ENCODE data around the gene FLCN.

The FLCN gene

DNA sequence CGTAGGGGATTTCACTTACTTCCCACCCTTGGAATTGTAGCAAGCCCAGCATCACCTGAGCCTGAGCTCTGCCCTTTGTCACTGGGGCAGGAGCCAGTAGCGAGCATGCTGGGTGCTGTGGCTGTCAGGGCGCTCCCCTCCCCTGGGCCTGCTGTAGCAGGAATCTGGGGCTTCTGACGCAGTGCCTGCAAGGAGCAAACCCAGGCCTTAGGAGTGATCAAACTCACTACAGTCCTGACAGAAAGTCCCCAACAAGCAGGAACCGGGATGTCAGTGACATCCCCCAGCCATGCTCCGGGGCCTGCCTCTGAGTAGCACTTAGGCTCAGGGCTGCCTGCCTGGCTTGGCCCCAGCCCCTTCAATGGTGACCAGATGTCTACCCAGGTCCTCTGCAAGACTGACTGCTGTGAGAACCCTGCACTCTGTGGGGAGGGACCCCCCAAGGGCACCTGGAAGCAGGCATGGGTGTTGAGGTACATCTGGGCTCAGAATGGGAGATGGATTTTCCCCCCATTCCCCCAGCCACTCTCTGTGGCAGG lies 54.3 kb downstream of the FLCN start:
- DNase-seq: no peak

DNA sequence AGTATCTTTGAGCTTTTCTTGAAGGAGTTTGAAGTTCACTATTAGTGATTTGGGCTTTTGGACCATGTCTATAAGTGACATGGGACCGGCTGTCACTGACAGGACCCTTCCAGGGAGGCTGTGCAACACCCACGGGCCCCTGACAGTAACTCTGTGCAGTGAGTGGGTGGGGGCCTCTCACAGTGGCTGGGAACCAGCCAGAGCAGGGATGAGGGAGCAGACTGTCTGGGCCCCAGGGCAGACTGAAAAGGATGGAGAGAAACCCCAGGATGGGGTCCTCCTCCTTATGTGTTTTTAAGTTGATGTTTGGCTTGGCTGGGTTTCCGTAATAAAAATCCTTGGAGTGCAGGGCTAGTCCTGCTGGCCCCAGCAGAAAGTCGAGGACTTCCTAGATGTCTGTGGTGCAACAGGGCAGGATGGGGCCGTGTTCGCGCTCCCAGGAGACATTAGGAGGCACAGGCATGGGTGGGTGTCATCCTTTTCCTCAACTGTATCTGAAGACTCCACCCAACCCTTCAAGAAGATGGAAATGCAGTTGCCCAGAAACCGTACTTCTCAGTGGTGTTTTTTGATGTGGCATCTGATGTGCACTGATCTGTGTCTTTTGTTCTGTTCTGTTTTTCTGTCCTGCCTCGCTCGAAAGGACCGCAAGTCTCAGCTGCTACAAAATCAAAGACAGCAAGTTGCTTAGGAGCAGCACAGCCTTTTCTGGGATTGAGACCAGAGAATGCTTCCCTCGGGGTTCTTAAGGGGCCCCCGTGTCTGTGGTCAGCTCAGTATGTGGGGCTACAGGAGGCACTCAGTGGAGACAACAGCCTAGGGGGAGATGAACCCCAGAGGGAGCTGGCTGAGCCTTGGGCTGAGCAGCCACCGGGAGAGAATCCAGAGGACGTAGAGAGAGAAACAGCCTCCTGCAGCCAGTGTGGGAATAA lies 55.0 kb downstream of the FLCN start:
- no peak for DNase-seq

DNA sequence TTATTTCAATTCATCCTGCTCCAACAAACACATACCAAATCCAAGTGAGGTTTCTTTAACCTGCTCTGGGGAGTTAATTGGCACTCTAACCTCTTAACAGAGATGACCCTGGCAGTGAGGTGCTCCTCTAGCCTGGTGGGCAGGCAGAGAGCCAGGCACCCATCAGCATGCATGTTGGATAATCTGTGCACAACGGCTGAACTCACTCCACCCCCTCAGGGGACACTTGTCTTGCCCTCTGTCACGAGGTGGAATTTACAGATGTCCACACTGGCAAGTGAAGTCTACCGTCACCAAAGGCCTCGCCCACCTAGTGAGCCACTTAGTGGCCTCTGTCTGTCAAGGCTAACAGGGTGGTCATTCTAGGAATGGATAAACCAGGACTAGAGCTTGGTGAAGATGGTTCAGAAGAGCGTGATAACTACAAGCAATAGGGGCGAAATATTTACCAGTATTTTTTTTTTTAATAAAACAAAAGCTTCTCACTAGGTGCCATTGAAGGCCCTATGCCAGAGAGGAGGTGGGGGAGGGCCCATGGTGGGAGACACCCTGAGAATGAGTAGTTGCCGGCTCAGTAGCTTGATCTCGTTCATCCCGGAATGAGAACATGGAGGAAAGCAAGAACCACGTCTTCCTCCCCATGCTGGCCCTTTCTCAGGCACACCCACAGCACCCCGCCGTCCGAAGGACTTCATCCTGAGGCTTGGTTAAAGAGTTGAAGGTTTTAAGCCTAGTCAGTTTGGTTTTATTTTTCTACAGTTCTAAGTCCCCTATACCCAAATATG lies 56.0 kb downstream of the FLCN start:
- DNase-seq: no peak

DNA sequence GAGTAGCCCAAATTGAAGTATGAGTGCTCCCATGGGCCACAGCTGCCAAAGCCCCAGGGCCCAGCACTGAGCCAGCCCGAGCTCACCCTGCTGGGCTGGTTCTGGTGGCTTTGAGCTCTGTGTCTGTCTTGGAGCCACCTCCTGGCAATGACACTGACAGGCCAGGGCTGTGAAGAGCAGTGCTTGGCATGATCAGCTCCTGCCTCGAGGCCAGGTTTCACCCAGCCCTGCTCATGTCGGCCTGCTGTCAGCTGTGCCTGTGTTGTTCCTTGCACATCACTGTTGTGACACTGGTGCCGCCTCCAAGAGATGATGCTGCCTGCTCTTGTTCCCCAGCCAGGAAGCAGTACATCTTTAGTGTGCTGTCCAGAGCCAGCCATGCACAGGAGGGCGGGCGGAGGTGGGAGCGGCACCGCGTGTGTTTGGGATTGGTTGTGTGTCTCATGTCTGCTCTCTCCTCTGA lies 56.8 kb downstream of the FLCN start:
- DNase-seq: no peak

DNA sequence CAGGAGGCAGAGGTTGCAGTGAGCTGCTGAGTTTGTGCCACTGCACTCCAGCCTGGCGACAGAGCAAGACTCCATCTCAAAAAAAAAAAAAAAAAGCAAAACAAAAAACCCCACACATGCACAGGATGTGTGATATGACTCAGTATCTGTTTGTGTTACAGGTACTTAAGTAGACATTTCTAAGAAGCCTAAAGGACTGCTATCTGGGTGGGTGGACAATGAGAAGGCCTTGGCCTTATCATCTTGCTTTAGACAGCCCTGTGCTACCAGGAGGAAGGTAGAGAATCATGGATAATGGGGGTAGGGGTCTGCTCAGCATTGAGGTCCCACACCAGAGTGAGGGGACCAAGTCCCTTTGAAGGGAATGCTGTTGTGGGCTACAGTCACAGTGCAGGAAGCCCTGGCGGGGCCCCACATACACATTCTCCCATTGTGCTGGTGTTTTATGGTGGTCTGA lies 57.6 kb downstream of the FLCN start:
- no peak for DNase-seq

DNA sequence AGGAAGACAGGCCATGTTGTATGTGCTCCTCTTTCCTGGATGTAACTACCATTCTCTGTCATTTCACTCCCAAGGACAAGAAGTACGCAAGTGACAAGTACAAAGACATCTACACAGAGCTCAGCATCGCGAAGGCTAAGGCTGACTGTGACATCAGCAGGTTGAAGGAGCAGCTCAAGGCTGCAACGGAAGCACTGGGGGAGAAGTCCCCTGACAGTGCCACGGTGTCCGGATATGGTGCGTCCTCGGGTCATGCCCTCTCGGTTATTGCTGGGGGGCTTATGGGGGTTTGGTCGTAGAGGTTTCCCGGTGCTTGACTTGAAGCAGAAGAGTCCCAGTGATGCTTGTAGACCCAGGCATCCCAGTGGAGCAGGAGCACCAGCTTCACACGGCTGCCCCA lies 59.8 kb downstream of the FLCN start:
- no peak for DNase-seq

DNA sequence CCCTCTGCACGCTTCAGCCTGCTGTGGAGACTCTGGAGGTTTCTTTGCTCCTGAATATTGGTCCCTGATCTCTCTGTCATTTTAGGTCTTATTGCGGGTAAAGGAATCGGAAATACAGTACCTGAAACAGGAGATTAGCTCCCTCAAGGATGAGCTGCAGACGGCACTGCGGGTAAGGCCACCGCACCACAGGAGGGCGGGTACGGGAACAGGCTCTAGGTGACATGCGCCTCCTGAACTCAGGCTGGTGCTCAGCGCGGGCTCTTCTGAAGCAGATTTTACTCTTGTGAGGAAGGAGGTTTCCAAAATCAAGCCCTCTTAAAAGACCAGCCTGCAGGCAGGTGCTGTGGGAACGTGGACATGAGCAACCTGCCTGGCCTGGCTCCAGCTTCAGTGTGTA lies 60.6 kb downstream of the FLCN start:
- no peak for DNase-seq

DNA sequence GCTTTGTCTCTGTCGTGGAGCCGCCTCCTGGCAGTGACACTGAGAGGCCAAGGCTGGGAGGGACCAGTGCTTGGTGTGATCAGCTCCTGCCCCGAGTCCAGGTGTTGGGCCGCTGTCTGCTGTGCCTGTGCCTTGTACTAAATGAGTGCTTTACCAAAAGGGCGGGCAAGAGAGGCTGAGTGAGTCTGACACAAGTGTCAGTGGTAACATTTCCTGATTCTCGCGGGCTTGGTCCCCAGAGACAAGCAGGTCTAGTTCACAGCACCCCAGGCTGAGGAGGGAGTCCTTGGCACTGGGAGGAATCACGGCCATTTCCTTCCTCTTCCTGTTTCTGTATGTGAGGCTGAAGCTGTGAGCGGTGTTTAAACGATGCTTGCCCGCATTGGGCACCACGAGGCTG lies 61.1 kb downstream of the FLCN start:
- no peak for DNase-seq

DNA sequence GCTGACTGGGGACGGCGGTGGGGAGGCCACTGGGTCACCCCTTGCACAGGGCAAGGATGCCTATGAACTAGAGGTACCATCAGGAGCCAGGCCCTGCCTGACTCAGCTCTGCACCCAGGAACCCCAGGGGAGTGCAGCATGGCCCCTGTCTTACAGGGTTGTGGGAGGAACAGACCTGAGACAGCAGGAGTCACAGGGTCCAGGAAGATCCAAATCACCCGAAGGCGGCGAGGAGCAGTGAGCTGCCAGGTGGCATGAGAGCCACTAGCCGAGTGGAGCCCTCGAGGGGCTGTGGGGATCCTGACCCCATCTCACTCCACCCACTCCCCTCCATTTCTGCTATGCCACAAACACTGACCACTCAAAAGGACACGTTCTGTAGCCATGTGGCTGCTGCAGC lies 61.6 kb downstream of the FLCN start:
- no peak for DNase-seq

DNA sequence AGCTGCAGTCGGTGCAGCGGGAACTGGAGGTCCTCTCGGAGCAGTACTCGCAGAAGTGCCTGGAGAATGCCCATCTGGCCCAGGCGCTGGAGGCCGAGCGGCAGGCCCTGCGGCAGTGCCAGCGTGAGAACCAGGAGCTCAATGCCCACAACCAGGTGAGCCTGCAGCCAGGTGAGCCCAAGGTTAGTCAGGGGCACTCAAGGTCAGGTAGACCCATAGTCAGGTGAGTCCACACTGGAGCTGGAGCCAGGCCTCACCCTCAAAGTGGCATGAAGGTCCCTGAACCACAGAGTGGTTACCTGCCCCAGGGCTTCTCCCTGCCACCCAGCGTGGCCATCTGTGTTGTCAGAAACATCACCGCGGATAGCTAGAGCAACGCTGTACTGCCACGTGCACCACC lies 63.0 kb downstream of the FLCN start:
- DNase-seq: no peak

DNA sequence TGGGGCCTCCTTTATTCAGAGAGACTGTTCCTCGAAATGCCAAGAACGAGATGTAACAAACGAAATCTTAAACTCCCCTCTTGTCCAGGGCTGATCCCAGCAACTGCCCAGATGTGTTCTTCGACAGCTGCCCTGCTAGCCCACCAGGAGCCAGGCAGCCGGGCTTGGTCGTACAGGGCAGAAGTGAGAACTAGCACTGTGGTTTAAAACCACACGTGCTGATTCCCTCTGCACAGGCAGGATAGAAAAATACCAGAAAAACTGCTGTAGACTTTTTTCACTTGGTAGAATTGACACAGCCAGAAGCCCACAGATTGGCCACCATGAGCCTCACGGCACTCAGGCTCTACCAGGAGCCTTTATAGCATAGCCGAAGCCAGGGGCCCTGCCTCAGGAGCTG lies 64.0 kb downstream of the FLCN start:
- DNase-seq: no peak

DNA sequence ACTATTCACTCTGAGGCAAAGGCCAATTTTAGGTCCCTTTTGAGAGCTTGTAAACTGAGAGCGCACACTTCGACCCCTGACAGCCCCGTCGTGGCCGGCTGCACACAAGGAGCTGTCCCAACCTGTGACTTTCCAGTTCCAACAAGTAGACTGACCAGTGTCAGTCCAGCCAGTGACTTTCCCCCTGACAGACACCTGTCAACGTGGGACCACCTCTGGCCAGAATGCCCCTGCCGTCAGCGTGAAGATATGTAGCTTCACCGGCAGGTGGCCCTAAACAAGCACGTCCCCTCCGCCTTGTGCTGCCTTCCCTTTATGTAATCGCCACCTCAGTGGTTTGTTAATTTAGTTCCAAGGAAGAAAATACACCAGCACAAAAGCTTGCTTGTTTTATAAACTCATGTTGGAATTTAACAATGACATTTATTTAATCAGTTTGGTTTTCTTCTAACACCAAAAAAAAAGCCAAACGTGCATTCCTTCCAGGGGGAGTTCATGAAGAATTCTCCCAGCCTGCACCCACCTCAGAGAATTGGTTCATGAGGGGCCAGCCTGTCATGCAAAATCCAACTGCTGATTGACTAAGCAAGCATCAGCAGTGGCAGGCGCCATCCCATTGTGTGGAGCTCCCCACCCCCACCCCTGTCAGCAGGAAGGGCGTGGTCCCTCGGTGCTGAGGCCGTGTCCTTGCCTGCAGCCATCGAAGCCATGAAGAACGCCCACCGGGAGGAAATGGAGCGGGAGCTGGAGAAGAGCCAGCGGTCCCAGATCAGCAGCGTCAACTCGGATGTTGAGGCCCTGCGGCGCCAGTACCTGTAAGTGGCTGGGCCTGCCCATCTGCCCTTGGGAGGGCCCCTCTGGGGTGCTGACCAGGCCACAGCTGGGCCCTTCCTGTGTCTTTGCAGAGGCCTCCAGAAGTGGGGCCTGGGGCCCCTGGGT lies 64.7 kb downstream of the FLCN start:
- DNase-seq: no peak

DNA sequence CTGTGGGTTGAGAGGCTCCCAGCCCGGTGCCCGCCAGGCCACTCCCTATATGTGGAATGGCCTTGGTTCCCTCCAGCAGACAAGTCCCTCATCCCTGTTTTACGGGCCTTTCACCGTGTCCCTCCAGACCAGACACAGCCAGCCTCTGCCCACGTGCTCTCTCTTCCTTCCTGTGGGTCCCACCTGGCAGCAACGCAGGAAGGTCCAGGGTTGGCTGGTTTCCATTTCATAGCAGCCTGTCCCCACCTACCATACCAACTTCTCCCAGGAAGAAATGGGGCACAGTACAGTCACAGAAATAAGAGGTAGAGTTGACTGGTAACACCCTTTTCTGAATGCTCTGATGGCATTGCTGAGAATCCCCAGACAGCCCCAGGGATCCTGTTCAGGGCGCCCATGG lies 65.8 kb downstream of the FLCN start:
- DNase-seq: no peak

DNA sequence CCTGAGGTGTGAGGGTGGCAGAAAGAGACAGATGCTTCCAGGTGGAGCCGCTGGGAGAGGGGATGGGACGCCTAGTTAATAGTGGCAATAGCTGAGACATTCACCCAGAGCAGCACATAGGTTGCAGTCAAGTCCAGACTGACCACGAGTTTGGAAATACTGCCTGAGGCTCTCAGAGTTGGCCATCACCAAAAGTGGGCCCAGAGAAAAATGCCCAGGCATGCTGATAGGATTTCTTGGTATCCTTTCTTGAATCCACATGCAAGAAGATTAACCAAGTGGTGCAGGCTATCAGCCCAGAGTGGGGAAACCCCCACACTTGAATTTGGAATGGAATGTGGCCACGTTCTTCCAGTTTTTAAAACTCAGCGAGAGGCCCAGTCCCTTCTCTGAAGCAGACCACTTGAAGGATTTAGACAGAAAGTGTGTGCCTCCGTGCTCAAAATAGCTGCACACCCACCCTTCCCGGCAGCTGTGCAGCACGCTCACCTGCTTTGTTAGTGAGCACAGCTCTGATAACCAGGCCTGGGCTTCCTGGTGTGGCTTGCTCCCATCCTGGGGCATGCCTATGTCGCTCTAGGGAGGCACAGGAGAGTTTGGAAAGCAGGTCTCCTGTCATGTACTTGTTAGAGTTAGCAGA lies 66.5 kb downstream of the FLCN start:
- DNase-seq: no peak

DNA sequence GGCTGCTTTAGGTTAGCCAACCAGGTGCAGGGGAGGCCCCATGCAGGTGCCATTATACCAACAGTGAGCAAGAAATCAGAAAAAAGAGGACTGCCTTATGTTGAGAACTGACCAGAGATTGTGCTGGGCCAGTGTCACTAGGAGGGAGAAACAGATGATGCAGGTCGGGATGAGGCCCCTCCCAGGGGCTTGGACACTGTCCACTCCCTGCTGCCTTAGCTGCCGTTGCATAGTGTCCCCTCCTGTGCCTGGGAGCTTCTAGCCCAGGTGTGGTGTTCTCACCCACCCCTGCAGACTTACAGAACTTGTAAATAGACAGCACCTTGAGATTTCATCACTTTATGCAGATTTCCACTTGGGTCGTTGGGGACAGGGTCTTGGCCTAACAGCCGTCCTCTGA lies 67.6 kb downstream of the FLCN start:
- no peak for DNase-seq

DNA sequence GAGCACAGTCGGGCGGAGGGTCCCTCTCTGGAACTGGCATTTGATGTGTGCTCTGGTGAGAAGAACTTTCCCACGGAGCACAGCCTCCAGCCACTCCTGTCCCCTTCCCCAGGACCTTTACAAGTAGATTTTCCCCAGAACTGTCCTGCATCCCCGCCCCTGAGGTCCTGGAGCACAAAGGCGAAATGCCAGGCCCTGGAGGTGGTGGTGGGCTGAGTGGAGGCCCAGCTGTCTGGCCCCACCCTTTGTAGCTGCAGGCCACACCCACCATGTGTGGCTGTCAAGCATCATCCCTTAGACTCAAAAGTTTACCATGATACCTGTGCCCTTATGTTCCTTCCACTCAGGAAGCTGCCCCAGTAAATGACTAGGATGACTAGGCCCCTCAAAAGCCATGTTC lies 68.6 kb downstream of the FLCN start:
- no peak for DNase-seq

DNA sequence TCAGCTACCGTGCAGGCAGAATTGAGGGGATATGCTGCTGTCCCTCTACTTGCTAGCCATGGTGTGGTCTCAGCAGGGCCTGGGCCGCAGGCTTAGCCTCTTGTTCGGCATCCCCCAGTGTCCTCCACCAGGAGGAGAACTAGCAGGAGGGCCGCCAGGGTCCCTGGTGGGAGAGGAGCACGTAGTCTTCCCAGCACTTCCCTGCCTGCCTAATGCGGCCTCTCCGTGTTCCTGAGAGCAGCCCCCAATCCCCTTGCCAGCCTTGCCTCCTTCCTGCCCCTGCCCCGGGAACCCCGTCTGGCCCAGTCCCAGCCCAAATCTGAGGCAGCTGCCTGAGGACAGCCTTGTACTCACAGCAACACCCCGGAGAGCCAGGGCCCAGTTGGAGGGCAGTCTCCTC lies 69.0 kb downstream of the FLCN start:
- DNase-seq: no peak

DNA sequence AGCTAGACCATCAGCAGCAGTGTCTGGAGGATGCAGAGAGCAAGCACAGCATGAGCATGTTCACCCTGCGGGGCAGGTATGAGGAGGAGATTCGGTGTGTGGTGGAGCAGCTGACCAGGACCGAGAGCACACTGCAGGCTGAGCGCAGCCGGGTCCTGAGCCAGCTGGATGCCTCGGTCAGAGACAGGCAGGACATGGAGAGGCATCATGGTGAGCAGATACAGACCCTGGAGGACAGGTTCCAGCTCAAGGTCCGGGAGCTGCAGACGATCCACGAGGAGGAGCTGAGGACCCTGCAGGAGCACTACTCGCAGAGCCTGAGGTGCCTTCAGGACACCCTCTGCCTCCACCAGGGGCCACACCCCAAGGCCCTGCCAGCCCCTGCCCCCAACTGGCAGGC lies 69.6 kb downstream of the FLCN start:
- DNase-seq: no peak

DNA sequence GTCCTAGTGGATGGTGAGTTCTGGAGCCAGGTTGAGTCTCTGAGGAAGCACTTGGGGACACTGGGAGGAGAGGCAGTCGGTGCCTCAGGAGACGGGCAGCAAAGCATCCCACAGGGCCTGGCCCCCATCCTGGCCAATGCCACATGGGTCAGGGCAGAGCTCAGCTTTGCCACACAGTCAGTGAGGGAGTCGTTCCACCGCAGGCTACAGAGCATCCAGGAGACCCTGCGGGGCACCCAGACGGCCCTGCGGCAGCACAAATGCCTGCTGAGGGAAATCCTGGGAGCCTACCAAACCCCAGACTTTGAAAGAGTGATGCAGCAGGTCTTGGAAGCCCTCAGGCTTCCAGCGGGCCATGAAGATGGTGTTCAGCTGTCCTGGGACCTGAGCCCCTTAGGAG lies 70.5 kb downstream of the FLCN start:
- no peak for DNase-seq

DNA sequence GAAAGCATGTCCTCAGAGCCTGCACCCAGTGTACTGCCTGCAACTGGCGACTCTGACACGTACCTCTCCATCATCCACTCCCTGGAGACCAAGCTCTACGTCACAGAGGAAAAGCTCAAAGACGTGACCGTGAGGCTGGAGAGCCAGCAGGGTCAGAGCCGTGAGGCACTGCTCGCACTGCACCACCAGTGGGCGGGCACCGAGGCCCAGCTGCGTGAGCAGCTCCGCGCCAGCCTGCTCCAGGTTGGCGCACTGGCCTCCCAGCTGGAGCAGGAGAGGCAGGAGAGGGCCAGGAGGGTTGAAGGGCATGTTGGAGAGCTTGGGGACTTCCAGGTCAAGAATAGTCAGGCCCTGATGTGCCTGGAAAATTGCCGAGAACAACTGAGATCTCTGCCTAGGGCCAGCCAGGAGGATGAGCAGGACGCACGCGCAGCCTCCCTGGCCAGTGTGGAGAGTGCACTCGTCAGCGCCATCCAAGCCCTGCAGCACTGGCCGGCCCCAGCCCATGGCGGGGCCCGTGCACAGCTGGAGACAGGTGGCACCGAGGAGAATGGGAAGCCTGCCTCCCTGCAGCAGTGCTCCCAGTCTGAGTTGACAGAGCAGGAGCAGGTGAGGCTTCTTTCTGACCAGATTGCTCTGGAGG lies 71.2 kb downstream of the FLCN start:
- no peak for DNase-seq

DNA sequence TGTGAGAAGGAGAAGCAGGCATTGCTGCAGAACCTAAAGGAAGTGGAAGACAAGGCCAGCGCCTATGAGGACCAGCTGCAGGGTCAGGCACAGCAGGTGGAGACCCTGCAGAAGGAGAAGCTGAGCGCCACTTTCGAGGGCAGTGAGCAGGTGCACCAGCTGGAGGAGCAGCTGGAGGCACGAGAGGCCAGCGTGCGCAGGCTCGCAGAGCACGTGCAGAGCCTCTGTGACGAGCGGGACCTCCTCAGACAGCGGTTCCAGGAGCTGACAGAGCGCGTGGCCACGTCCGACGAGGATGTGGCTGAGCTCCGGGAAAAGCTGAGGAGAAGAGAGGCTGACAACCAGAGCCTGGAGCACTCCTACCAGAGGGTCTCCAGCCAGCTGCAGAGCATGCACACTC lies 72.3 kb downstream of the FLCN start:
- DNase-seq: no peak

DNA sequence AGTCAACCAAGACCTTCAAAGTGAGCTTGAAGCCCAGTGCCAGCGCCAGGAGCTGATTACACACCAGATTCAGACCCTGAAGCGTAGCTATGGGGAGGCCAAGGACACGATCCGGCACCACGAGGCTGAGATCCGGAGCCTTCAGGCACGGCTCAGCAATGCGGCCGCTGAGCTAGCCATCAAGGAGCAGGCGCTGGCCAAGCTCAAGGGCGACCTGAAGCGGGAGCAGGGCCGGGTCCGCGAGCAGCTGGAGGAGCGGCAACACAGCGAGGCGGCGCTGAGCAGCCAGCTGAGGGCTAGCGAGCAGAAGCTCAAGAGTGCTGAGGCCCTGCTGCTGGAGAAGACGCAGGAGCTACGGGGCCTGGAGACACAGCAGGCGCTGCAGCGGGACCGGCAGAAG lies 72.8 kb downstream of the FLCN start:
- DNase-seq: no peak
